IPS-18a (cell line): Measurements from ENCODE around the gene SNAPC2.

Experiments used
- H3K27ac ChIP-seq: one replicate; pipeline ENCODE4 v1.5.1; 2013; ENCODE audit warnings: low read length
- H3K27me3 ChIP-seq: one replicate; pipeline ENCODE4 v1.6.1; 2013; ENCODE audit warnings: mild to moderate bottlenecking, low read length; ENCODE audit not compliant: control insufficient read depth, insufficient read depth
- H3K36me3 ChIP-seq: one replicate; pipeline ENCODE4 v1.6.1; 2013; ENCODE audit warnings: low read depth, low read length; ENCODE audit not compliant: control insufficient read depth
- H3K4me1 ChIP-seq: one replicate; pipeline ENCODE4 v1.6.1; 2013; ENCODE audit warnings: low read depth, low read length; ENCODE audit not compliant: control insufficient read depth
- H3K4me3 ChIP-seq: one replicate; pipeline ENCODE4 v1.5.1; 2013; ENCODE audit warnings: low read length
- H3K9ac ChIP-seq: one replicate; pipeline ENCODE4 v1.6.1; 2013; ENCODE audit warnings: mild to moderate bottlenecking, low read length, moderate library complexity
- H3K9me3 ChIP-seq: one replicate; pipeline ENCODE4 v1.6.1; 2013; ENCODE audit warnings: low read depth, low read length; ENCODE audit not compliant: control insufficient read depth

Gene SNAPC2

DNA sequence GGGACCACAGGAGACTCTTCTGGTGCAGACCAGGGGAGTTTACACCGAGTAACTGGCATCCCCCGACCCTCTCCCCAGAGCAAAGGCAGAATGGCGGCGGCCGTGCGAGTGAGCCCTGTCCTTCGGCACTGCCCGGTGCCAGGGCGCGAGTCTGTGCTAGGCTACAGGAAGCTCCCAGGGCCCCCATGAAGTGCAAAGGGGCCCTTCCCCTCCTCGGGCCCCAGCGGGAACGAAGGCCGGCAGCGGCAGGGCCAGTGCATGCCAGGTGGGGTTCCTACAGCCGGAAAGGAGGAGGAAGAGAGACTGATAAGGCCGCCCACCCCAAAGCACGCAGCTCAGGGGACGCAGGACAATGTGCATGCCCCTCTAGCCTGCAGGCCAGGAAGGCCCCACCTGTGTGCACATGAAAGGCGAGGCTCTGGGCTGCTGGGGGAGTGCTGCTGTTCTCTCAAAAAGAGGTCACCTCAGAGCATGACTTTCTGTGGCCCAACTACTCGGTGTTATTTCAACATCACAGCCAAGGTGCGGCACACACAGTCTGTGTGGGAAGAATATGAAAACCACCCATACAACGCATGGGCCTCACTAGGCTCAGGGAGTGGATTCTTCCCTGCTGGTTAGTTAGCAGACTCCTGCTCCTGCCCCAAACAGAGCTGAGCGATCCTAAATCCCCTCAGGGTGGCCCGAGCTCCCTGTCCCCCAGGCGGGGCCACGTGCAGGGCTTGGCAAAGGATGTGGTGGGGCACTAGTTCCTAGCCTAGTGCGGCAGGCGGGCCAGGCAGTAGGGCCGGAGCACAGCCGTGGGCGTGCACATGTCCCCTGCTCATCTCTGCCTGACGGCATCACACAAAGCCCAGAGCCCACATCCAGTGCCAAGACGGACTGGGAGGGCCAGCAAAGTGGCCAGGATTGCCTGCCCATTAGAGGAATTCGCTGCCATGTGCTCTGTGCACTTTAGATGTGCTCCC is 51.7 kb downstream of the SNAPC2 start:
- no peak overlapping the region for H3K27ac ChIP-seq
- H3K27me3 ChIP-seq, result no peaks in the 10 kb centered on the region
- peaks cover 8% of the 10 kb centered on the region for H3K4me1 ChIP-seq
- H3K9ac ChIP-seq, result no peak overlapping the region
- peaks cover 52% of the 10 kb centered on the region for H3K36me3 ChIP-seq
- H3K4me3 ChIP-seq, result no peak overlapping the region
- H3K9me3 ChIP-seq, result no peaks in the 10 kb centered on the region
